Testis (tissue), 3 donors: ENCODE data around the gene ZBTB33. TPM values are rescaled to one million over a fixed set of nuclear protein-coding genes. Genes with fewer than 3 reads are reported as not detected.

Experiments
- DNase-seq: peaks from one replicate; pipeline ENCODE4 v3.0.0-alpha.2; 2019
- H3K27ac ChIP-seq, 2 donors: fragments of 200-600 bp; sonication (generic); one replicate each; pipeline ENCODE4 v1.5.1; 2019
- H3K27me3 ChIP-seq: fragments of 200-600 bp; sonication (generic); one replicate; pipeline ENCODE4 v1.5.1; 2019
- H3K36me3 ChIP-seq: fragments of 200-600 bp; sonication (generic); one replicate; pipeline ENCODE4 v1.5.1; 2017; ENCODE audit warnings: low read depth; ENCODE audit errors: missing control alignments
- H3K4me1 ChIP-seq: fragments of 200-600 bp; sonication (generic); one replicate; pipeline ENCODE4 v1.5.1; 2019
- H3K4me3 ChIP-seq, 2 donors: fragments of 200-600 bp; sonication (generic); one replicate each; pipeline ENCODE4 v1.5.1; 2017 to 2019
- H3K9me3 ChIP-seq: fragments of 200-600 bp; sonication (generic); one replicate; pipeline ENCODE4 v1.5.1; 2017
- POLR2A ChIP-seq: fragments of 450-650 bp; IDR thresholded peaks from one replicate; pipeline ENCODE4 v1.6.1; 2017; ENCODE audit warnings: antibody characterized with exemption, mild to moderate bottlenecking, moderate library complexity
- WGBS, 2 donors: methylation state at CpG; one replicate each; pipeline ENCODE4 v1.1.5; 2018; 5-methylcytosine and 5-hydroxymethylcytosine counted together
- intact Hi-C: fragments of 100-400 bp; cut with DNase I; formaldehyde crosslinking; loops from one replicate; pipeline ENCODE4 v1.15.1; 2023; ENCODE audit warnings: low total_unique reads
- polyA plus RNA-seq: library from polyadenylated mRNA; stranded (reverse); fragments of 350-450 nt; fragmentation: Illumina TruSeq; extraction: RNeasy Lipid Tissue Mini Kit (QIAGEN cat#74804); gene quantifications from one replicate; pipeline ENCODE4 v1.2.3, GENCODE V29; 2014; ENCODE audit warnings: low read depth, low replicate concordance; ENCODE audit not compliant: insufficient read depth
- total RNA-seq, 2 donors: library from RNA; depleted of rRNA; stranded (reverse); fragments of >200 nt; gene quantifications; one replicate each; pipeline ENCODE4 v1.2.3, GENCODE V29; 2016
- TF ChIP-seq, protein P1 (sequence below), 3 experiments: fragments of 450-650 bp in 2 of 3; fragments of 200-600 bp in 1 of 3; sonication (generic) in 1 of 3; IDR thresholded peaks; one replicate each; pipeline ENCODE4 v1.5.1; 2016 to 2019; ENCODE audit warnings: antibody characterized with exemption in 3 of 3, mild to moderate bottlenecking in 2 of 3, moderate library complexity in 1 of 3

ZBTB33 gene
- total and polyA plus RNA-seq, 3 donors from 2014 or later: 10.2 to 19.9 (median 16.3) TPM

GRCh38 chrX:120281021-120281624 is 30.5 kb downstream of the ZBTB33 start:
- Histone ChIP-seq H3K4me3 (no peak overlapping the region), H3K36me3 (no peaks in the 10 kb centered on the region), H3K9me3 (no peaks in the 10 kb centered on the region), H3K4me1 (no peaks in the 10 kb centered on the region), H3K27me3 (no peaks in the 10 kb centered on the region), H3K27ac (no peak overlapping the region)
- TF ChIP-seq POLR2A: no peak
- TF ChIP-seq, protein P1, sequence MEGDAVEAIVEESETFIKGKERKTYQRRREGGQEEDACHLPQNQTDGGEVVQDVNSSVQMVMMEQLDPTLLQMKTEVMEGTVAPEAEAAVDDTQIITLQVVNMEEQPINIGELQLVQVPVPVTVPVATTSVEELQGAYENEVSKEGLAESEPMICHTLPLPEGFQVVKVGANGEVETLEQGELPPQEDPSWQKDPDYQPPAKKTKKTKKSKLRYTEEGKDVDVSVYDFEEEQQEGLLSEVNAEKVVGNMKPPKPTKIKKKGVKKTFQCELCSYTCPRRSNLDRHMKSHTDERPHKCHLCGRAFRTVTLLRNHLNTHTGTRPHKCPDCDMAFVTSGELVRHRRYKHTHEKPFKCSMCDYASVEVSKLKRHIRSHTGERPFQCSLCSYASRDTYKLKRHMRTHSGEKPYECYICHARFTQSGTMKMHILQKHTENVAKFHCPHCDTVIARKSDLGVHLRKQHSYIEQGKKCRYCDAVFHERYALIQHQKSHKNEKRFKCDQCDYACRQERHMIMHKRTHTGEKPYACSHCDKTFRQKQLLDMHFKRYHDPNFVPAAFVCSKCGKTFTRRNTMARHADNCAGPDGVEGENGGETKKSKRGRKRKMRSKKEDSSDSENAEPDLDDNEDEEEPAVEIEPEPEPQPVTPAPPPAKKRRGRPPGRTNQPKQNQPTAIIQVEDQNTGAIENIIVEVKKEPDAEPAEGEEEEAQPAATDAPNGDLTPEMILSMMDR (IDR thresholded peaks at IDR 0.05): no peak
- DNase-seq: no peak
- WGBS, 2 donors: 85 to 89% methylated on average over 10 of the region's 10 CpGs
- intact Hi-C loops: no loop called here

GRCh38 chrX:120281761-120282160 is 31.1 kb downstream of the ZBTB33 start:
- Histone ChIP-seq H3K4me1 (no peaks in the 10 kb centered on the region), H3K9me3 (no peaks in the 10 kb centered on the region), H3K27ac (no peak overlapping the region), H3K4me3 (no peak overlapping the region), H3K36me3 (no peaks in the 10 kb centered on the region), H3K27me3 (no peaks in the 10 kb centered on the region)
- TF ChIP-seq, protein P1 (IDR thresholded peaks at IDR 0.05): no peak
- TF ChIP-seq POLR2A: no peak
- 32 to 54% methylated on average over 4 of the region's 4 CpGs for WGBS, 2 donors
- no peak for DNase-seq
- intact Hi-C loops: no loop called here

DNA sequence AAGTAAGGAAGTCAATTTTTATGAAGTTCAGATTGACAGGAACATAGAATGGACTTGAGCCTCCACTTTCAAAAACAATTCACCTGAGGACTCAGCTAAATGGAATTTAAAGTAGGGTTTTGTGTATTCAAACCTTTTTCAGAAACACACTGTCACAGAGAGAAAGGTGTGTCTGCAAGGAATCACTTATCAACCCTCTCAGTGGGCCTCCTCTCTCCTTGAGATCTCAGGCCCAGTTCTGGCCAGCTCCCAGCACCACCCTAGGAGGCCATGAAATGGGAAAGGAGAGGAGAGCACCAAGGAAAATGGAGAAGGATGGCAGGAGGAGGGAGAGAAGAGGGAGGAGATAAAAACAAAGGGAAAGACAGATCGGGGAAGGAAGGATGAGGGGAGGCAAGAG is 32.1 kb downstream of the ZBTB33 start:
- Histone ChIP-seq H3K9me3 (no peaks in the 10 kb centered on the region), H3K27me3 (no peaks in the 10 kb centered on the region), H3K4me1 (no peaks in the 10 kb centered on the region), H3K36me3 (no peaks in the 10 kb centered on the region), H3K27ac (no peak overlapping the region), H3K4me3 (no peak overlapping the region)
- intact Hi-C loops: no loop called here
- no peak for TF ChIP-seq POLR2A
- TF ChIP-seq, protein P1 (IDR thresholded peaks at IDR 0.05): no peak
- 92 to 100% methylated on average over 1 of the region's 1 CpG for WGBS, 2 donors
- no peak for DNase-seq

DNA sequence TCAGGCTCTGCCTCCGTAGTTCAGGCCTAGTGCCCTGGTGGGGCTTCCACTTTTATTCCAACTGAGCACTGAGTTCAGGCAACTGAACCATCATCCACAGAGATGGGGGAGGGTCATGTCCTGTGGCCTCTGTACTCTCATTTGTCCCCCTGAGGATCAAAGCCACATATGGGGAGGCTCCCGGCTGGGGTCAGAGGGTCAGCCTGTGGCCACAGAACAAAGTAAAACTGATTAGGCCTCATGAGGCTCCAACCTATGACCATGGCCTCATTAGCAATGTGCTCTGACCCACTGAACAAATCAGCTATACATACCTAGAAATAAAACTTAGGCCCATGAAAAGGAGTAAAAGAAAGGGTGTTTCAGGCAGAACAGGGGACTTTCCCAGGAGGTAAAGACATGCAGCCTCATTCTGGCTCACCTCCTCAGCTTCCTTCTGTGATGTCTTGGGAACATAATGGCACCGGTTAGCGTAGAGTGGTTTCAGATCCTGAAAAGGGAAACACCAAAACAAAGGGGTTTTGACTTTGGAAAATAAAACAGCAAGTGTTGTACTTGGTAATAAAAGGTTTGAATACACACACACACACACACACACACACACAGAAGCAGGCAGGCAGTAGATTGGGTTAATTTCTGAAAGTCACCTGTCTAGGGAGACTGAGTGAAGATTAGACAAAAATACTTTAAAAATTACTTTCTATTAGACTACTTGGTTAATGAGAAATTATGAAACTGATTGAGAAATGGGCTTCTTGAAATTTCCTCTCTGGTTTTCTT is 36.3 kb downstream of the ZBTB33 start:
- Histone ChIP-seq H3K4me1 (no peaks in the 10 kb centered on the region), H3K27ac (no peak overlapping the region), H3K9me3 (no peaks in the 10 kb centered on the region), H3K36me3 (no peaks in the 10 kb centered on the region), H3K4me3 (no peak overlapping the region), H3K27me3 (no peaks in the 10 kb centered on the region)
- WGBS, 2 donors: 81 to 90% methylated on average over 3 to 4 of the region's 4 CpGs
- no peak for DNase-seq
- TF ChIP-seq, protein P1 (IDR thresholded peaks at IDR 0.05): no peak
- no peak for TF ChIP-seq POLR2A
- intact Hi-C loops: no loop called here
